GM18502 (cell line): ENCODE results near the gene MT1H.
"Not testable (repeated sequence)": the region's sequence is repeated elsewhere in the genome, so short reads cannot be mapped to it uniquely, and the experiment has no call there.

Experiments used
- ATAC-seq: cut with Tn5 transposase; IDR thresholded peaks from one replicate; pipeline ENCODE4 v1.9.1; 2021; ENCODE audit warnings: mild to moderate bottlenecking; ENCODE audit not compliant: unreplicated experiment, poor library complexity

MT1H gene

GRCh38 chr16:56662357-56663354, 7.0 kb upstream of the MT1H start:
- ATAC-seq: no peak

- ATAC-seq: no peak
Observed at GRCh38 chr16:56664506-56664905, 5.1 kb upstream of the MT1H start.

GRCh38 chr16:56665286-56666261, 4.0 kb upstream of the MT1H start:
- ATAC-seq: not testable (repeated sequence)

- no peak for ATAC-seq
Observed at GRCh38 chr16:56667581-56668571, 1.7 kb upstream of the MT1H start, which contains the start of gene MT1G. Gene MT1G, minus strand, starts transcription at chr16:56668065. Its CDS starts 72 bp downstream, at chr16:56667993.

GRCh38 chr16:56669840-56670619, 416 bp downstream of the MT1H start:
- ATAC-seq: no peak

GRCh38 chr16:56670620-56670934, 963 bp downstream of the MT1H start:
- no peak for ATAC-seq

- ATAC-seq: not testable (repeated sequence)
Observed at GRCh38 chr16:56671691-56672090, 2.1 kb downstream of the MT1H start.

GRCh38 chr16:56672171-56672570, 2.6 kb downstream of the MT1H start:
- not testable (repeated sequence) for ATAC-seq

GRCh38 chr16:56672761-56673536, 3.3 kb downstream of the MT1H start:
- no peak for ATAC-seq

GRCh38 chr16:56673921-56674320, 4.3 kb downstream of the MT1H start:
- ATAC-seq: no peak

- not testable (repeated sequence) for ATAC-seq
Observed at GRCh38 chr16:56674570-56674969, 5.0 kb downstream of the MT1H start.

- ATAC-seq: no peak
Observed at GRCh38 chr16:56675685-56676210, 6.1 kb downstream of the MT1H start.

GRCh38 chr16:56677474-56677873, 7.9 kb downstream of the MT1H start:
- ATAC-seq: no peak

- no peak for ATAC-seq
Observed at GRCh38 chr16:56679078-56679730, 9.6 kb downstream of the MT1H start.

- ATAC-seq: no peak
Observed at GRCh38 chr16:56679818-56680217, 10.2 kb downstream of the MT1H start.

- peak; percentile 99 for ATAC-seq
Observed at GRCh38 chr16:56681939-56682702, 12.5 kb downstream of the MT1H start, which contains the start of gene MT1X. Gene MT1X, plus strand, starts transcription at chr16:56682470. Its CDS starts 71 bp downstream, at chr16:56682541.
